WTC11 (cell line): ENCODE results near the gene ATXN10.

Source experiments
- CTCF ChIP-seq: fragments of 200-600 bp; IDR thresholded peaks from 2 replicates; pipeline ENCODE4 v1.8.0; 2022; ENCODE audit warnings: antibody characterized with exemption
- TEAD4 ChIP-seq: sonication (generic); formaldehyde crosslinking; IDR thresholded peaks from 2 replicates; pipeline ENCODE4 v1.8.0; 2022; ENCODE audit warnings: mild to moderate bottlenecking, missing genetic modification reagents
- ZNF423 ChIP-seq: fragments of 250-450 bp; sonication (Bioruptor Pico); IDR thresholded peaks from 2 replicates; pipeline ENCODE4 v2.1.2; 2022; ENCODE audit warnings: mild to moderate bottlenecking, moderate library complexity
- TF ChIP-seq, protein P1 (sequence below): fragments of 250-450 bp; sonication (Bioruptor Pico); conservative IDR thresholded peaks from 2 replicates; pipeline ENCODE4 v1.9.0; 2021; ENCODE audit warnings: mild to moderate bottlenecking
- TF ChIP-seq, protein P2 (sequence below): fragments of 250-450 bp; sonication (Bioruptor Pico); IDR thresholded peaks from 2 replicates; pipeline ENCODE4 v1.9.0; 2021; ENCODE audit warnings: mild to moderate bottlenecking

DNA sequence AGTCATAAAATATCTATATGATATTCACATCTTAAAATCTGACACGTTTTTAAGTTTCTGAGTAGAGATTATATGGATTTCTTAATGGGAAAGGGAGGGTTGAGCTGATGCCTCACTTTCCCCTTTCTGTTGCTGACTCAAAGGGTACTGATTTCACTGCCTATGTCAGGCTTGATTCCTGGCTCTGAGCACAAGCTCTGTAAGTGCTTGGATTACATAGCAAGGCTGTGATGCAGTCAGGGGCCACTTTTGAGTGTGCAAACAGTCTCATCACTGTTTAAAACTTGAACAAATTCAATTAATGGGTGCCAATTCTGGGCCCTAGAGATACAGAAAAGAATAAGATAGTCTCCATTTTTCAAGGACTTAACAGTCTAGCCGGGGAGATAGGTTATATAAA is 14.4 kb downstream of the ATXN10 start:
- TF ChIP-seq, protein P1, sequence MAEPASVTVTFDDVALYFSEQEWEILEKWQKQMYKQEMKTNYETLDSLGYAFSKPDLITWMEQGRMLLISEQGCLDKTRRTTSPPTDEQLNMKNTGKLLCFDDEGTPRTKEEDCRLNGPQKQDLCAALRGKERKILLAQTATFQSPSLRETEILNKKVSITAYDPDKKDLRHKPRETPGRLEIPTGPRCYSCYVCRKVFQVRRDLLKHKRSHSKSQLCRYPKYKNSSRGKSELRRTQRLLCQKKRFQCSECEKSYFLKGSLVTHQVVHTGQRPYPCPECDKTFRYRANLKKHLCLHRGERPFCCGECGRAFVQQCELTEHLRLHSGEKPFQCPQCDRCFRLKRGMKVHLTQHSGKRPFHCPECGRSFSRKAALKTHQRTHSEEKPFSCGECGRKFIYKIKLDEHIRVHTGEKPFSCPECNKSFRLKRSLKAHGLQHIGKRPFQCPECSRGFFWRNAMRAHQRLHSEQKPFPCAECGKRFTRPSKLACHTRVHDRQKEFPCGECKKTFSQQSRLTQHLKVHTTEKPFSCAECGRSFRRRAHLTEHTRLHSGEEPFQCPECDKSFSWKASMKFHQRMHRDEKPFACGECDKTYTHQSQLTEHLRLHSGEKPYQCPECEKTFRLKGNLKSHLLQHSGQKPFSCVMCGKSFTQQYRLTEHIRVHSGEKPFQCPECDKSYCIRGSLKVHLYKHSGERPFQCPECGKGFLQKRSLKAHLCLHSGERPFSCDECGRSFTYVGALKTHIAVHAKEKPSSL = no peak
- TF ChIP-seq CTCF (no peak), ZNF423 (no peak), TEAD4 (no peak)
- TF ChIP-seq, protein P2, sequence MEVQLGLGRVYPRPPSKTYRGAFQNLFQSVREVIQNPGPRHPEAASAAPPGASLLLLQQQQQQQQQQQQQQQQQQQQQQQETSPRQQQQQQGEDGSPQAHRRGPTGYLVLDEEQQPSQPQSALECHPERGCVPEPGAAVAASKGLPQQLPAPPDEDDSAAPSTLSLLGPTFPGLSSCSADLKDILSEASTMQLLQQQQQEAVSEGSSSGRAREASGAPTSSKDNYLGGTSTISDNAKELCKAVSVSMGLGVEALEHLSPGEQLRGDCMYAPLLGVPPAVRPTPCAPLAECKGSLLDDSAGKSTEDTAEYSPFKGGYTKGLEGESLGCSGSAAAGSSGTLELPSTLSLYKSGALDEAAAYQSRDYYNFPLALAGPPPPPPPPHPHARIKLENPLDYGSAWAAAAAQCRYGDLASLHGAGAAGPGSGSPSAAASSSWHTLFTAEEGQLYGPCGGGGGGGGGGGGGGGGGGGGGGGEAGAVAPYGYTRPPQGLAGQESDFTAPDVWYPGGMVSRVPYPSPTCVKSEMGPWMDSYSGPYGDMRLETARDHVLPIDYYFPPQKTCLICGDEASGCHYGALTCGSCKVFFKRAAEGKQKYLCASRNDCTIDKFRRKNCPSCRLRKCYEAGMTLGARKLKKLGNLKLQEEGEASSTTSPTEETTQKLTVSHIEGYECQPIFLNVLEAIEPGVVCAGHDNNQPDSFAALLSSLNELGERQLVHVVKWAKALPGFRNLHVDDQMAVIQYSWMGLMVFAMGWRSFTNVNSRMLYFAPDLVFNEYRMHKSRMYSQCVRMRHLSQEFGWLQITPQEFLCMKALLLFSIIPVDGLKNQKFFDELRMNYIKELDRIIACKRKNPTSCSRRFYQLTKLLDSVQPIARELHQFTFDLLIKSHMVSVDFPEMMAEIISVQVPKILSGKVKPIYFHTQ (CRISPR knock-in tag) = no peak
